ENCODE data around the gene DSC1. TPM values are rescaled to one million over a fixed set of nuclear protein-coding genes. Genes with fewer than 3 reads are reported as not detected.

The DSC1 gene
- total and polyA plus RNA-seq, 2 of the 13 experiments (the other 11 are each of a cell fraction or from before 2014, with no cell fraction given), result not detected

- TF ChIP-seq ARNT2 (CRISPR knock-in tag; IDR thresholded peaks at IDR 0.05; ENCODE audit: low read depth), result no peak
- TF ChIP-seq ZNF614 (CRISPR knock-in tag; IDR thresholded peaks at IDR 0.05; ENCODE audit: borderline replicate concordance), result no peak
- no peak for TF ChIP-seq HCFC1 (IDR thresholded peaks at IDR 0.05; ENCODE audit: low read depth, low read length)
- no peak for TF ChIP-seq DRAP1 (CRISPR knock-in tag; IDR thresholded peaks at IDR 0.05)
- TF ChIP-seq ELF4 (CRISPR knock-in tag; IDR thresholded peaks at IDR 0.05; ENCODE audit: borderline replicate concordance), result no peak
- peak; percentile 32 for TF ChIP-seq SAP130 (CRISPR knock-in tag; IDR thresholded peaks at IDR 0.05; ENCODE audit: low read depth)
- peak; percentile 76 for TF ChIP-seq HNRNPLL (IDR thresholded peaks at IDR 0.05; ENCODE audit: low read depth, low read length, poor library complexity, severe bottlenecking)
- TF ChIP-seq ZNF160 (CRISPR knock-in tag; IDR thresholded peaks at IDR 0.05), result no peak
- no peak; the same call in none of the 2 replicates for TF ChIP-seq CBFB (CRISPR knock-in tag; IDR thresholded peaks at IDR 0.05)
- TF ChIP-seq ARID2 (CRISPR knock-in tag; IDR thresholded peaks at IDR 0.05; ENCODE audit: borderline replicate concordance), result no peak; the same call in 1 of the 2 replicates
- no peak for TF ChIP-seq STAT6 (CRISPR knock-in tag; IDR thresholded peaks at IDR 0.05; ENCODE audit: borderline replicate concordance)
- 0 out of 2 replicates have a peak, but pooled peaks have one; percentile 19 for TF ChIP-seq DR1 (CRISPR knock-in tag; IDR thresholded peaks at IDR 0.05)
- TF ChIP-seq KDM5A (IDR thresholded peaks at IDR 0.05; ENCODE audit: borderline replicate concordance, low read length), result no peak
- no peak for TF ChIP-seq ZNF34 (CRISPR knock-in tag; IDR thresholded peaks at IDR 0.05; ENCODE audit: borderline replicate concordance)
- no peak for TF ChIP-seq CREM (IDR thresholded peaks at IDR 0.05)
- no peak for TF ChIP-seq CREM (CRISPR knock-in tag; IDR thresholded peaks at IDR 0.05)
- no peak for TF ChIP-seq THAP8 (CRISPR knock-in tag; IDR thresholded peaks at IDR 0.05; ENCODE audit: borderline replicate concordance)
- no peak for TF ChIP-seq CEBPG (CRISPR knock-in tag; IDR thresholded peaks at IDR 0.05)
- no peak for TF ChIP-seq ZNF264 (CRISPR knock-in tag; IDR thresholded peaks at IDR 0.05)
- TF ChIP-seq AHDC1 (CRISPR knock-in tag; IDR thresholded peaks at IDR 0.05; ENCODE audit: borderline replicate concordance), result no peak
Measured at GRCh38 chr18:31101183-31102024, 61.3 kb downstream of the DSC1 start (continued).

All from HepG2 (cell line).